Activated naive CD4-positive, alpha-beta T cell treated with anti-CD3 and anti-CD28 coated beads, Interleukin-2, amount 50 U/mL, for 72 hours (primary cell): ENCODE measurements around the gene IRS2. TPM values are rescaled to one million over a fixed set of nuclear protein-coding genes. Genes with fewer than 3 reads are reported as not detected.
"Not testable (repeated sequence)": the region's sequence is repeated elsewhere in the genome, so short reads cannot be mapped to it uniquely, and the experiment has no call there.

Source experiments
- ATAC-seq, 2 donors: fragments of 150-1000 bp; cut with Tn5 transposase; 2 replicates each; pipeline ENCODE4 v1.10.0; 2021; ENCODE audit warnings: mild to moderate bottlenecking in 2 of 2, moderate library complexity in 2 of 2
- DNase-seq, 2 donors: peaks; one replicate each; pipeline ENCODE4 v3.0.0; 2021 to 2022; ENCODE audit warnings: low spot score in 2 of 2
- H3K27ac Mint-ChIP-seq, 2 donors: one replicate each; pipeline ENCODE4 v1.8.0; 2022; ENCODE audit warnings: mild to moderate bottlenecking in 2 of 2, mixed read lengths in 2 of 2
- H3K36me3 Mint-ChIP-seq, 2 donors: one replicate each; pipeline ENCODE4 v1.8.0; 2022; ENCODE audit warnings: mixed read lengths in 2 of 2
- H3K9me3 Mint-ChIP-seq, 2 donors: one replicate each; pipeline ENCODE4 v1.8.0; 2022; ENCODE audit warnings: mixed read lengths in 2 of 2
- total RNA-seq, 2 donors: library from RNA; stranded (reverse); gene quantifications; one replicate each; pipeline ENCODE4 v1.2.3, GENCODE V29; 2022

The IRS2 gene
- total RNA-seq, 2 donors from 2014 or later = 2.4 to 3.7 TPM

- Mint-ChIP-seq H3K9me3 (no peaks in the 10 kb centered on the region), H3K36me3 (peaks cover 0 to 7% of the 10 kb centered on the region in 2 donors), H3K27ac (no peak overlapping the region)
- ATAC-seq = no peak
- DNase-seq = no peak
Measured at GRCh38 chr13:109734002-109734785, 52.2 kb downstream of the IRS2 start.

GRCh38 chr13:109733550-109733949, 52.8 kb downstream of the IRS2 start:
- H3K27ac Mint-ChIP-seq = no peak overlapping the region
- DNase-seq = no peak
- H3K36me3 Mint-ChIP-seq = peaks cover 0 to 7% of the 10 kb centered on the region in 2 donors
- no peaks in the 10 kb centered on the region for H3K9me3 Mint-ChIP-seq
- no peak for ATAC-seq

GRCh38 chr13:109732470-109733170, 53.8 kb downstream of the IRS2 start:
- ATAC-seq, H3K27ac Mint-ChIP-seq, H3K9me3 Mint-ChIP-seq, DNase-seq, H3K36me3 Mint-ChIP-seq: not testable (repeated sequence)

- H3K36me3 Mint-ChIP-seq = peaks cover 0 to 7% of the 10 kb centered on the region in 2 donors
- ATAC-seq (no peak), DNase-seq (no peak)
- H3K9me3 Mint-ChIP-seq = no peaks in the 10 kb centered on the region
- no peak overlapping the region for H3K27ac Mint-ChIP-seq
Measured at GRCh38 chr13:109730812-109731335, 55.5 kb downstream of the IRS2 start.

GRCh38 chr13:109728791-109729731, 57.3 kb downstream of the IRS2 start:
- Mint-ChIP-seq H3K9me3 (no peaks in the 10 kb centered on the region), H3K36me3 (peaks cover 0 to 7% of the 10 kb centered on the region in 2 donors), H3K27ac (no peak overlapping the region)
- no peak for ATAC-seq
- DNase-seq = no peak

- Mint-ChIP-seq H3K36me3 (peaks cover 0 to 7% of the 10 kb centered on the region in 2 donors), H3K27ac (no peak overlapping the region), H3K9me3 (no peaks in the 10 kb centered on the region)
- no peak for DNase-seq
- no peak for ATAC-seq
Measured at GRCh38 chr13:109728061-109728460, 58.3 kb downstream of the IRS2 start.

GRCh38 chr13:109727251-109727650, 59.1 kb downstream of the IRS2 start:
- Mint-ChIP-seq H3K27ac (no peak overlapping the region), H3K36me3 (peaks cover 0 to 7% of the 10 kb centered on the region in 2 donors), H3K9me3 (no peaks in the 10 kb centered on the region)
- DNase-seq (no peak), ATAC-seq (no peak)

GRCh38 chr13:109725995-109726637, 60.3 kb downstream of the IRS2 start:
- Mint-ChIP-seq H3K27ac (no peak overlapping the region), H3K36me3 (no peaks in the 10 kb centered on the region), H3K9me3 (no peaks in the 10 kb centered on the region)
- ATAC-seq (no peak), DNase-seq (no peak)

GRCh38 chr13:109725297-109725696, 61.1 kb downstream of the IRS2 start:
- ATAC-seq (no peak), DNase-seq (no peak)
- no peak overlapping the region for H3K27ac Mint-ChIP-seq
- no peaks in the 10 kb centered on the region for H3K36me3 Mint-ChIP-seq
- no peaks in the 10 kb centered on the region for H3K9me3 Mint-ChIP-seq

- ATAC-seq (no peak), DNase-seq (no peak)
- H3K27ac Mint-ChIP-seq = no peak overlapping the region
- H3K36me3 Mint-ChIP-seq = no peaks in the 10 kb centered on the region
- no peaks in the 10 kb centered on the region for H3K9me3 Mint-ChIP-seq
Measured at GRCh38 chr13:109724603-109725002, 61.8 kb downstream of the IRS2 start.

GRCh38 chr13:109723046-109723445, 63.3 kb downstream of the IRS2 start:
- DNase-seq (no peak), ATAC-seq (no peak)
- no peaks in the 10 kb centered on the region for H3K36me3 Mint-ChIP-seq
- no peaks in the 10 kb centered on the region for H3K9me3 Mint-ChIP-seq
- H3K27ac Mint-ChIP-seq = no peak overlapping the region

GRCh38 chr13:109722068-109722467, 64.3 kb downstream of the IRS2 start:
- H3K27ac Mint-ChIP-seq = no peak overlapping the region
- DNase-seq = no peak
- no peak for ATAC-seq
- H3K9me3 Mint-ChIP-seq = no peaks in the 10 kb centered on the region
- H3K36me3 Mint-ChIP-seq = no peaks in the 10 kb centered on the region

GRCh38 chr13:109720758-109721184, 65.6 kb downstream of the IRS2 start:
- no peaks in the 10 kb centered on the region for H3K9me3 Mint-ChIP-seq
- ATAC-seq (no peak), DNase-seq (no peak)
- H3K27ac Mint-ChIP-seq = no peak overlapping the region
- H3K36me3 Mint-ChIP-seq = no peaks in the 10 kb centered on the region

GRCh38 chr13:109719962-109720646, 66.3 kb downstream of the IRS2 start:
- no peak overlapping the region for H3K27ac Mint-ChIP-seq
- DNase-seq = no peak
- H3K9me3 Mint-ChIP-seq = no peaks in the 10 kb centered on the region
- no peaks in the 10 kb centered on the region for H3K36me3 Mint-ChIP-seq
- ATAC-seq = no peak

GRCh38 chr13:109718726-109719125, 67.7 kb downstream of the IRS2 start:
- ATAC-seq (no peak), DNase-seq (no peak)
- Mint-ChIP-seq H3K27ac (no peak overlapping the region), H3K9me3 (no peaks in the 10 kb centered on the region), H3K36me3 (no peaks in the 10 kb centered on the region)

- ATAC-seq (no peak), DNase-seq (no peak)
- no peak overlapping the region for H3K27ac Mint-ChIP-seq
- H3K9me3 Mint-ChIP-seq = no peaks in the 10 kb centered on the region
- H3K36me3 Mint-ChIP-seq = no peaks in the 10 kb centered on the region
Measured at GRCh38 chr13:109717686-109718085, 68.7 kb downstream of the IRS2 start.
